Rectal smooth muscle tissue (tissue), 1 donor: Measurements from ENCODE around the gene GRIA1.

Source experiments
- H3K27ac ChIP-seq: one replicate; pipeline ENCODE4 v1.7.0; 2013; ENCODE audit warnings: low read depth, low read length, inconsistent platforms
- H3K27me3 ChIP-seq: one replicate; pipeline ENCODE4 v1.7.0; 2013; ENCODE audit warnings: low read length; ENCODE audit not compliant: control insufficient read depth, insufficient read depth
- H3K36me3 ChIP-seq: one replicate; pipeline ENCODE4 v1.7.0; 2013; ENCODE audit warnings: low read length; ENCODE audit not compliant: control insufficient read depth, insufficient read depth
- H3K4me1 ChIP-seq: one replicate; pipeline ENCODE4 v1.7.0; 2013; ENCODE audit warnings: low read length; ENCODE audit not compliant: control insufficient read depth, insufficient read depth
- H3K4me3 ChIP-seq: one replicate; pipeline ENCODE4 v1.7.0; 2013; ENCODE audit warnings: low read length
- H3K9ac ChIP-seq: one replicate; pipeline ENCODE4 v1.7.0; 2013; ENCODE audit warnings: low read length

Gene GRIA1

DNA sequence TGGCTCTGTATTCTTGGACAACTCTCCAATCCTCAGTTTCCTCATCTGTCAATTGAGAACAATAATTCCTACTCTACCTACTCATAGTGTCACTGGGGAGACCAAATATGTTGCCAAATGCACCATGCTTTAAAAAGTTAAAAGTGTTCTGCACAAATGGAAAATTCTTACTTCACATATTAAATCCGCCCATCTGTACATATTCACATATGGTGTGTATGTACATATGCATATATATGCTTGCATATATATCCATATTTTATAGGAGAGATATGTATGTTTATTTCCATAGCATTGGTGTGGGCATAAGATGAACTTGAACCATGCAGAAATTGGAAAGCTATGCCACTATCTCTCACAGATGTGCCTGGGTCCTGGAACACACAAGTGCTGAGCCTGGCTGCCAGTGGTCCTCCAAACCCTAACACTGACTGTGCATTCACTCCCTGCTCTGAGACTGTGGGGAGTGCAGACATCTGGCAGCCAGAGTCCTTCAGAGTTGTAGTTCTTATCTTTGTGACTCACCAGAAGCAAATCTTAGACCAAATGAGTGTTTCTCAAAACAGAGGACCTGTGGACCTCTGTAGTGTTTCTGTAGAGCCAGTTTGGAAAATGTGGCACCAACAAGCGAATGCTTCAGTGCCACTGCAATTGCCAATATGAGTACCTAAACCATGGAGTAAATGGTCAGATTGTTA lies 168.7 kb downstream of the GRIA1 start:
- no peaks in the 10 kb centered on the region for H3K36me3 ChIP-seq
- no peak overlapping the region for H3K27ac ChIP-seq
- no peaks in the 10 kb centered on the region for H3K27me3 ChIP-seq
- H3K4me1 ChIP-seq, result no peaks in the 10 kb centered on the region
- H3K9ac ChIP-seq, result no peak overlapping the region
- no peak overlapping the region for H3K4me3 ChIP-seq

DNA sequence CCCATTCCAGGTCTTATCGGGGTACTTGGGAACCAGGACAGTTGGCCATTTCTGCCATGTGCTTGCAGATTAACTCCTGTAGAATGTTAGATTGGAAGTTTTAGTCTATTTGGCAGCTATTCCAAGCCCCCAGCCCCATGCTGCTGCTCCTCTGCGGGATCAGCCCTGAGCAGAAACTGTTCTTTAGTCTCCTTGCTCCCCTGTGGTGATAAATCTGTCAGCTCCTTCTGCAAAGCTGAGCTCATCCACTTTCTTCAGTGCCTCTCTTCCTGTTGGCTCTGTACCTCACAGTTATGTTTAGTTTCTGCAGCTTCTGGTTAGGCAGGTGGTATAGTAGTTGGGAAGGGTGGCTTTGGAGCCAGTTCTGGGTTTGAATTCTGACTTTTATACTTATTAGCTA lies 170.4 kb downstream of the GRIA1 start:
- no peaks in the 10 kb centered on the region for H3K4me1 ChIP-seq
- H3K4me3 ChIP-seq, result no peak overlapping the region
- no peaks in the 10 kb centered on the region for H3K36me3 ChIP-seq
- H3K27me3 ChIP-seq, result no peaks in the 10 kb centered on the region
- H3K9ac ChIP-seq, result no peak overlapping the region
- no peak overlapping the region for H3K27ac ChIP-seq

DNA sequence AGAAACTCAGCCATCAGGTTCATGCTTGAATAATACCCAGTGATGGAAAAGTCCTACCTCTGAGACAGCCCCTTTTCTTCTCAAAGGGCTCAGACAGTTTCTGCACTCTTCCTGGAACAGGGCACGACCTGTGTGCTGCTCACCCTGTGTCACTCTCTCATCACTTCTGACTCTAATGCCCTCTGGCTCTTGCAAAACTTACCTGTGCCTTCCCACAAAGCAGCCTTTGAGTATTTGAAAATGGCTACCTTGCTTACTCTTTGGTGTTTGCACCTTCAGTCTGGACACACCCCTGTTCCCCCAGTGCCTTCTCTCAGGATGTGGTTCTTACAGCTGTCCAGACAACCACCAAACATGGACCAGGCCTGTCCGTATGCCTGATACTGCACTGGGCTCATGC lies 171.4 kb downstream of the GRIA1 start:
- no peak overlapping the region for H3K27ac ChIP-seq
- H3K4me1 ChIP-seq, result no peaks in the 10 kb centered on the region
- no peak overlapping the region for H3K4me3 ChIP-seq
- H3K27me3 ChIP-seq, result no peaks in the 10 kb centered on the region
- H3K36me3 ChIP-seq, result no peaks in the 10 kb centered on the region
- H3K9ac ChIP-seq, result no peak overlapping the region

DNA sequence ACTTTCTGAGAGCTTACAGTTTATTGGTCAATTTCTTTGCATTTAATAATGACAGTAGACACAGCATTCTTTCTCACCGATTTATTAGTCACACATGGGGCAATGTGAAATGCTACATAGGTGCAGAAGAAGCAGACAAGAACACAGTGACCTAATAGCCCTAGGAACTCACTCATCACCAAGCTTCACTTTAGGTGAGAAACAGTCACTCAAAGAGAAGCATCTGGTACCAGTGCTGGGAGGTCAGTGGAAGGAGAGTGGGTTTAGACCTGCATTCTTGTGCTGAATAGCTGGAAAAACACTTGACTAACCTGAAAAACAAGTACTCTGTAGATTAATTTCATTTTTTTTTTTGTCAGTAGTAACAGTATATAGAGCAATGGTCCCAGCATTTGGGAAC lies 179.6 kb downstream of the GRIA1 start:
- Histone ChIP-seq H3K4me3 (no peak overlapping the region), H3K36me3 (no peaks in the 10 kb centered on the region), H3K27me3 (no peaks in the 10 kb centered on the region), H3K9ac (no peak overlapping the region), H3K27ac (no peak overlapping the region), H3K4me1 (no peaks in the 10 kb centered on the region)

DNA sequence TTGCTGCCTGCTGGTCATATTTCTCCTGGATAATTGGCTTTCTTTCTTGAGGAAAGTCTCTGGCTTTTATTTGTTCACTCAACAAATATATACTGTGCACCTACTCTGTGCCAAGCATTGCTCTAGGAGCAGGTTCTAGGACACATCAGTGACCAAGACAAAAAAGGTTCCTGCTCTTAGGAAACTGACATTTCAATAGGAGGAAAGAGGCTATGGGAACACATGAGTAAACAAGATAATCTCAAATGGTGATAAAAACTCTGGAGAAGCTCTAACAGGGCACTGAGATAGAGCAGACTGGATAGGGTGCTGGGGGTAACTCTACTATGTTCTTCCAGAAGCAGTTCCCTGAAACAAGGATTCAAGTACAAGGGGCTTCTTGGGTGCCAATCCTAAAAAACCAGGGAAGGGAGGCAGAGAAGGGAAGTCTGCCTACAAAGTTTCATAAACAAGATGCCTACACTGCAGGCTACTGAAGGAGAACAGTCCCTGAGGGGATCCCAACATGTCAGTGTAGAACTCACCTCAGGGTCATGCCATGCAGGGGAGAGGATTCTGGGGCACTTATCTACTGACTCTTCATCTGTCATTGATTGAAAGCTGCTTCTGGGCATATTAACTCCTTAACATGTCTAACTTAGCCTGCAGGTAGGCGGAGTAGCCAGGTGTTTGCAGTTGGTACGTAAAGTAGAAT lies 181.3 kb downstream of the GRIA1 start:
- H3K4me1 ChIP-seq, result no peaks in the 10 kb centered on the region
- H3K9ac ChIP-seq, result no peak overlapping the region
- no peak overlapping the region for H3K27ac ChIP-seq
- H3K4me3 ChIP-seq, result no peak overlapping the region
- no peaks in the 10 kb centered on the region for H3K36me3 ChIP-seq
- no peaks in the 10 kb centered on the region for H3K27me3 ChIP-seq

DNA sequence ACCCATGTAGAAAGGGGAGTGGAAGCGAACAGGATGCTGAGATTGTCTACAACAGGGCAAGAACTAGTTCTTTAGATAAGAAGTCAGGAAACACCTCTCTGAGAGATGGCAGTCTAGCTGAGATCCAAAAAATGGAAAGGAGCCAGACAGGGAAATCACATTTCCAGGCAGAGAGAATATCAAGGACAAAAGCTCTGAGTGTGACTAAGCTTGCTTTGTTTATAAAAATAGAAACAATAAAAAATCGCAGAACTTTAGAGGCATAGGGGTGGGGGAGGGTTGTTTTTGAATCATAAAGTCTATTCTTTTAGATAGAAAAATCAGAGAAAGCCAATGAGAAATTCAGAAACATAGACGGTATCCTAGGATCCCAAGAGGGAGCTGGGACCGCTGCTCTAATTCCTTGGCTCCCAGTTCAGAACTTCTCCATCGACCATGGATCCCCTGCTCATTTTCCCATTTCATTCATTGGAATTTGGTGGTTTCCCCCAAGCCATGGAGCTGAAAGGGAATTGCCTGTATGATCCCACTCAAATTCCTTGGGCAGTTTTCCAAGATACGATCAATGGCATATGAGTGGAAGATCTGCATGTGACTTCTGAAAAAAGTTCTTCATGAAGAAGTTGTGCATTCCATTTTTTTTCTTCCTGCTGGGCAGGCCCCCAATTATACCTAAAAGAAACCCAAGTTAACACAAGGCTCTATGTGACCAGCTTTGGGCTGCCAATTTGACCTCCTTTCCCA lies 182.0 kb downstream of the GRIA1 start:
- no peak overlapping the region for H3K9ac ChIP-seq
- no peak overlapping the region for H3K4me3 ChIP-seq
- H3K4me1 ChIP-seq, result no peaks in the 10 kb centered on the region
- no peak overlapping the region for H3K27ac ChIP-seq
- no peaks in the 10 kb centered on the region for H3K36me3 ChIP-seq
- no peaks in the 10 kb centered on the region for H3K27me3 ChIP-seq

DNA sequence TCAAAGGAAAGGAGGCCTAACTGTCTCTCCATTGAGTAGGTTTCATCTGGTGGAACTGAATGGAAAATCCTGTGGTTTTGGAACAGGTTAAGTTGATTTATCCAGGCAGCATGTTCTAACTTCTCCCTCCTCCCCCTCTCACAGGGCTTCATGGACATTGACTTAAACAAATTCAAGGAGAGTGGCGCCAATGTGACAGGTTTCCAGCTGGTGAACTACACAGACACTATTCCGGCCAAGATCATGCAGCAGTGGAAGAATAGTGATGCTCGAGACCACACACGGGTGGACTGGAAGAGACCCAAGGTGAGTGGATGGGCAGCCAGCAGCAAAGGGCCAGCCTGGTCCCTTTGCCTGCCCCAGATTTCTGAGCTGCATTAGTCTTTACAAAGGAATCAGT lies 183.9 kb downstream of the GRIA1 start:
- H3K27ac ChIP-seq, result no peak overlapping the region
- no peaks in the 10 kb centered on the region for H3K36me3 ChIP-seq
- H3K4me3 ChIP-seq, result no peak overlapping the region
- H3K9ac ChIP-seq, result no peak overlapping the region
- no peaks in the 10 kb centered on the region for H3K4me1 ChIP-seq
- H3K27me3 ChIP-seq, result no peaks in the 10 kb centered on the region

DNA sequence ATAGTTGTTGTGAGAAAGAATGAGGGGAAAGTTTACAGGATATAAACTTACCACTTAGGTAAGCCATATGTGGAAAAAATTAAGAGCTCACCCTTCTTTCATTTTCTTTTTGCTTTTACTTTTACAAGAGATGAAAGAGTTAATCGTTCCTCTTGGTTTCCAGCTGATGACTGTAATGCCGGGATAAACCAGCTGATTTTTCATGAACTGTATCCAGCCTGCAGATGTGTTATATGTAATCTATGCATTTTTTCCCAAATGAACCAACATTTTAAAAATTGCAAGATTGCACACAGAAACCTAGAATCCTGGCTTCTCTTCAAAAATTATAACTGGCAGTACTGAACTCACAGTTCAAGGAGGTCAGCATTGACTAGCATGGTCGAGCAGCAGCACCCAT lies 185.9 kb downstream of the GRIA1 start:
- H3K9ac ChIP-seq, result no peak overlapping the region
- H3K4me1 ChIP-seq, result no peaks in the 10 kb centered on the region
- no peaks in the 10 kb centered on the region for H3K36me3 ChIP-seq
- H3K27ac ChIP-seq, result no peak overlapping the region
- no peak overlapping the region for H3K4me3 ChIP-seq
- H3K27me3 ChIP-seq, result no peaks in the 10 kb centered on the region

DNA sequence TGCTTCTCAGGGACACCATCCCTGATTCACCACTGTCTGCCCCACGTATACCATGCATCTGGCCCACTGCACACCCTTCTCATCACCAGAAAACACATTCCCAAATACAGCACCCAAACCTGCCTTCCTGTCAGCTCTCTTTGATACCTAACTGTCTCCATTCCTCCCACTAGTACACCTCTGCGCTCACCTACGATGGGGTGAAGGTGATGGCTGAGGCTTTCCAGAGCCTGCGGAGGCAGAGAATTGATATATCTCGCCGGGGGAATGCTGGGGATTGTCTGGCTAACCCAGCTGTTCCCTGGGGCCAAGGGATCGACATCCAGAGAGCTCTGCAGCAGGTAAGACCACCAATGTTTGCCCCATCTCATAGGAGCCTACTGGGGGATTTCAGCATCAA lies 186.4 kb downstream of the GRIA1 start:
- no peak overlapping the region for H3K9ac ChIP-seq
- no peak overlapping the region for H3K27ac ChIP-seq
- H3K4me1 ChIP-seq, result no peaks in the 10 kb centered on the region
- no peaks in the 10 kb centered on the region for H3K36me3 ChIP-seq
- H3K4me3 ChIP-seq, result no peak overlapping the region
- no peaks in the 10 kb centered on the region for H3K27me3 ChIP-seq

DNA sequence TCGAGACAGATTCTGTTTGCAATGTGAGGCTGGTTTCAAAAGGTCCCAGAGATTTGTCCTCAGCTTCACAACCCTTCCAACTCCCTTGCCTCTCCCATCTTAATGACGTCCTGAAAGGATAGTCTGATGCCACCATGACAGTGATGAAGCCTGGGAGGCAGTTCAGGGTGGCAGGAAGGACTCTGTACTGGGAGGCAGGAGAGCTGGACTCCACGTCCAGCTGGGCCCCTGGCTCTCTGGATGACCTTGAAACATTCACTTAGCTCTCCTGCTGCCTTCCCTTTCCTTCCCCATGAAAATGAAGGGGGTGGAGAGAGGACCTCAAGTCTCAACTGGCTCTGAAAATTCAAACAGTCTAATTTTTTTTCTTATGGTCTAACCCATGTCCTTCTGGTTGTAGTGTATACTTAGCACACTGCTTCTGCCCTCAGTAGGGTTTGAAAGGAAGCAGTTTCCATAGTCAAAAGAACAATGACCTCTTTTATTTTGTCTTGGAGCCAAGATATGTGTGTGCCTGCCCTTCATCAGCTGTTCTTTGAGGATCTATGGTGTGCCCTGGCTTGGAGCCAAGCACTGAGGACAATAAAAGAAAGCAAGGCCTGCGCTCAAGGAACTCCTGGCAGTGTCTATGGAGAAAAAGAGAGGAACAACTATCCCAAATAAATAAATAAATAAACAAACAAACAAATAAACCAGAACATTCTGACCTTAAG lies 188.3 kb downstream of the GRIA1 start:
- Histone ChIP-seq H3K27me3 (no peaks in the 10 kb centered on the region), H3K4me1 (no peaks in the 10 kb centered on the region), H3K36me3 (no peaks in the 10 kb centered on the region), H3K4me3 (no peak overlapping the region), H3K27ac (no peak overlapping the region), H3K9ac (no peak overlapping the region)

DNA sequence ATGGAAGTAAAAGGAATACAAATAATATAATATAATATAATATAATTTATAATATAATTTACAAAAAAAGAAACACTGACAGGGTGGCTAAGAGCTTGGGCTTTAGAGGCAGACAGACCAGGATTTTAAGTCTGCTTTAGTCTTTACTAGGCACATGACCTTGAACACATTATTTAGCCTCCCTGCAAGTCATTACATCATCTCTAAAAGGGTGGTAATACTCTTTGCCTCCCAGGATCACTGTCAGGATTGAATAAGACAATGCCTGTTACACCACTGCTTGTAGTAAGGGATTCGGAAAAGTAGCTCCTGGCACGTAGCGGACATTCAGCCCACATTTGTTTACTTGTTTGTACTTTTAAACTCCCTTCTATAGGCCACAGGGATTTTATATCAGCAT lies 199.8 kb downstream of the GRIA1 start:
- Histone ChIP-seq H3K4me1 (no peaks in the 10 kb centered on the region), H3K4me3 (no peak overlapping the region), H3K27me3 (no peaks in the 10 kb centered on the region), H3K9ac (no peak overlapping the region), H3K36me3 (no peaks in the 10 kb centered on the region), H3K27ac (no peak overlapping the region)

DNA sequence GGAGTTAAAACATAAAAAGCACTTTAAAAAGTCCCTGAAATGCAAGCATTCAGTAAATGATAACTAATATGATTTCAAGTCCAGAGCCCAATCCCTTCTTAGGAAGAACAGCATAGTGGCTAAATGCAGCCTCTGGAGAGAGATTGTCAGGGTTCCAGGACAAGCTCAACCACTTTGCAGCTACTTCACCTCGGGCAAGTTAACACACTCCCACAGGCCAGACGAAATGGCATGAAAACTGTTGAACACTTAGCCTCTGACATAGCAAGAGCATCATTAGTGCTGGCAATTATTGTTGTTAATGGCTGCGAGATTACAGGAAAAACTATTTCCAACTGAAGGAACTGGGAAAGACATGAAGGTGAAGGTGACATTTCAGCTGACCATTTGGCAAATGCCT lies 205.8 kb downstream of the GRIA1 start:
- no peaks in the 10 kb centered on the region for H3K36me3 ChIP-seq
- no peak overlapping the region for H3K27ac ChIP-seq
- H3K9ac ChIP-seq, result no peak overlapping the region
- H3K4me3 ChIP-seq, result no peak overlapping the region
- no peaks in the 10 kb centered on the region for H3K27me3 ChIP-seq
- H3K4me1 ChIP-seq, result no peaks in the 10 kb centered on the region
